Transverse colon (tissue), 4 donors: ENCODE results near the gene GLI1. TPM values are rescaled to one million over a fixed set of nuclear protein-coding genes. Genes with fewer than 3 reads are reported as not detected.
"Not testable (repeated sequence)": the region's sequence is repeated elsewhere in the genome, so short reads cannot be mapped to it uniquely, and the experiment has no call there.

Source experiments
- DNase-seq: peaks from one replicate; pipeline ENCODE4 v3.0.0-alpha.2; 2019
- H3K27ac ChIP-seq, 4 donors: fragments of 200-600 bp; sonication (generic); 2 replicates each; pipeline ENCODE4 v1.5.1; 2016 to 2018; ENCODE audit warnings: inconsistent platforms in 4 of 4
- H3K27me3 ChIP-seq: fragments of 200-600 bp; sonication (generic); 2 replicates; pipeline ENCODE4 v1.5.1; 2017; ENCODE audit warnings: inconsistent platforms
- H3K36me3 ChIP-seq, 4 donors: fragments of 200-600 bp; sonication (generic); 2 replicates each; pipeline ENCODE4 v1.5.1; 2017 to 2019; ENCODE audit warnings: inconsistent platforms in 4 of 4
- H3K4me1 ChIP-seq, 4 donors: fragments of 200-600 bp; sonication (generic); 2 replicates each; pipeline ENCODE4 v1.5.1; 2017 to 2020; ENCODE audit warnings: inconsistent platforms in 4 of 4
- H3K4me3 ChIP-seq, 4 donors: fragments of 200-600 bp; sonication (generic); 1 replicate in 1 of 4; 2 replicates in 3 of 4; pipeline versions ENCODE4 v1.5.1 to v1.6.1; 2017 to 2019; ENCODE audit warnings: inconsistent platforms in 4 of 4
- H3K9me3 ChIP-seq, 2 donors: fragments of 200-600 bp; sonication (generic); 2 replicates each; pipeline ENCODE4 v1.5.1; 2017 to 2019; ENCODE audit warnings: inconsistent platforms in 2 of 2
- CTCF ChIP-seq, 5 experiments: fragments of 200-600 bp in 3 of 5; fragments of 450-650 bp in 2 of 5; sonication (generic) in 3 of 5; IDR thresholded peaks; 1 replicate in 2 of 5; 2 replicates in 3 of 5; pipeline ENCODE4 v1.5.1; 2016 to 2017; ENCODE audit warnings: antibody characterized with exemption in 5 of 5, inconsistent platforms in 3 of 5, mild to moderate bottlenecking in 2 of 5, moderate library complexity in 1 of 5
- EP300 ChIP-seq: sonication (generic); formaldehyde crosslinking; IDR thresholded peaks from one replicate; pipeline ENCODE4 v1.6.1; 2017; ENCODE audit warnings: antibody characterized with exemption, low read depth
- POLR2A ChIP-seq: fragments of 450-650 bp; IDR thresholded peaks from one replicate; pipeline ENCODE4 v1.6.1; 2016; ENCODE audit warnings: antibody characterized with exemption, mild to moderate bottlenecking, moderate library complexity
- POLR2AphosphoS5 ChIP-seq, 3 donors: sonication (generic); formaldehyde crosslinking; IDR thresholded peaks; one replicate each; pipeline ENCODE4 v1.6.1; 2016; ENCODE audit warnings: antibody characterized with exemption in 3 of 3
- WGBS, 2 donors: methylation state at CpG; one replicate each; pipeline ENCODE4 v1.1.5; 2018; ENCODE audit warnings: low coverage in 1 of 2; 5-methylcytosine and 5-hydroxymethylcytosine counted together
- in situ Hi-C, 4 donors: fragments of 200-750 bp; cut with MboI; loops; one replicate each; pipeline versions ENCODE4 v1.15.0 to v1.15.1; 2017; ENCODE audit warnings: low sequenced_read_pairs in 3 of 4, low pct_ligation_motif_present in 1 of 4, low pct_unique_long_range_greater_than_20kb in 1 of 4
- intact Hi-C: fragments of 100-400 bp; cut with DNase I; formaldehyde crosslinking; loops from one replicate; pipeline ENCODE4 v1.15.1; 2023; ENCODE audit warnings: low total_unique reads
- total RNA-seq, 4 donors: library from RNA; depleted of rRNA; stranded (reverse); fragments of >200 nt; gene quantifications; one replicate each; pipeline ENCODE4 v1.1.0, GENCODE V29; 2016

The GLI1 gene
- total RNA-seq, 4 donors from 2014 or later, result 0.41 to 1.2 (median 0.79) TPM; not detected in 1

GRCh38 chr12:57441846-57442427 lies 17.6 kb upstream of the GLI1 start:
- no peaks in the 10 kb centered on the region for H3K9me3 ChIP-seq
- H3K36me3 ChIP-seq, result no peaks in the 10 kb centered on the region
- in situ Hi-C loops, result loop anchor here in 3 of 4 donors (10.0 to 25.0 kb wide), 2 partner anchors 130 to 147 kb away; no protein-coding TSS in a partner anchor
- H3K4me3 ChIP-seq, result no peak overlapping the region
- H3K4me1 ChIP-seq, result no peaks in the 10 kb centered on the region
- H3K27ac ChIP-seq, result no peak overlapping the region
- intact Hi-C loops, result no loop called here
- TF ChIP-seq POLR2A, result no peak
- H3K27me3 ChIP-seq, result no peaks in the 10 kb centered on the region
- 85% methylated on average over 1 of the region's 1 CpG; no CpG with 5 or more reads in 1 of the 2 donors for WGBS, 2 donors
- DNase-seq, result no peak

GRCh38 chr12:57444337-57444736 lies 15.2 kb upstream of the GLI1 start:
- DNase-seq, H3K36me3 ChIP-seq, intact Hi-C loops, H3K9me3 ChIP-seq, H3K27ac ChIP-seq, H3K4me3 ChIP-seq, H3K27me3 ChIP-seq, H3K4me1 ChIP-seq: not testable (repeated sequence)
- in situ Hi-C loops, result loop anchor here in 3 of 4 donors (10.0 to 25.0 kb wide), 2 partner anchors 132 to 150 kb away; no protein-coding TSS in a partner anchor
- WGBS, 2 donors, result 66 to 82% methylated on average over 3 to 6 of the region's 6 CpGs

- no peaks in the 10 kb centered on the region for H3K4me1 ChIP-seq
- H3K27me3 ChIP-seq, result no peaks in the 10 kb centered on the region
- in situ Hi-C loops (loop anchor here in 3 of 4 donors (10.0 to 25.0 kb wide), 2 partner anchors 132 to 150 kb away; no protein-coding TSS in a partner anchor), intact Hi-C loops (no loop called here)
- H3K36me3 ChIP-seq, result no peaks in the 10 kb centered on the region
- WGBS, 2 donors, result 85 to 87% methylated on average over 4 to 5 of the region's 5 CpGs
- no peak for DNase-seq
- no peak for TF ChIP-seq EP300
- no peak for TF ChIP-seq POLR2AphosphoS5 (IDR thresholded peaks at IDR 0.05)
- no peak for TF ChIP-seq CTCF (IDR thresholded peaks at IDR 0.05)
- no peak for TF ChIP-seq POLR2A
- no peaks in the 10 kb centered on the region for H3K9me3 ChIP-seq
- no peak overlapping the region for H3K4me3 ChIP-seq
- no peak overlapping the region for H3K27ac ChIP-seq
Observed at GRCh38 chr12:57444744-57445143, 14.8 kb upstream of the GLI1 start.

- H3K27ac ChIP-seq, result no peak overlapping the region
- H3K4me3 ChIP-seq, result no peak overlapping the region
- in situ Hi-C loops, result loop anchor here in 3 of 4 donors (10.0 to 25.0 kb wide), 2 partner anchors 134 to 152 kb away; no protein-coding TSS in a partner anchor
- H3K36me3 ChIP-seq, result no peaks in the 10 kb centered on the region
- H3K27me3 ChIP-seq, result no peaks in the 10 kb centered on the region
- H3K4me1 ChIP-seq, result no peaks in the 10 kb centered on the region
- H3K9me3 ChIP-seq, result no peaks in the 10 kb centered on the region
- DNase-seq, result no peak
- TF ChIP-seq EP300, result no peak
- no peak for TF ChIP-seq POLR2AphosphoS5 (IDR thresholded peaks at IDR 0.05)
- no peak for TF ChIP-seq CTCF (IDR thresholded peaks at IDR 0.05)
- TF ChIP-seq POLR2A, result no peak
- 82 to 92% methylated on average over 3 to 6 of the region's 6 CpGs for WGBS, 2 donors
- intact Hi-C loops, result no loop called here
Observed at GRCh38 chr12:57446292-57446960, 13.2 kb upstream of the GLI1 start.

GRCh38 chr12:57448669-57449068 lies 10.9 kb upstream of the GLI1 start:
- in situ Hi-C loops (loop anchor here in 3 of 4 donors (10.0 to 25.0 kb wide), 2 partner anchors 136 to 154 kb away; no protein-coding TSS in a partner anchor), intact Hi-C loops (no loop called here)
- Histone ChIP-seq H3K27me3 (no peaks in the 10 kb centered on the region), H3K4me3 (no peak overlapping the region), H3K4me1 (peaks cover 9 to 12% (median 9%) of the 10 kb centered on the region in 4 donors), H3K9me3 (no peaks in the 10 kb centered on the region), H3K27ac (no peak overlapping the region), H3K36me3 (no peaks in the 10 kb centered on the region)
- no peak for TF ChIP-seq EP300
- TF ChIP-seq POLR2A, result no peak
- TF ChIP-seq POLR2AphosphoS5 (IDR thresholded peaks at IDR 0.05), result no peak
- no peak for TF ChIP-seq CTCF (IDR thresholded peaks at IDR 0.05)
- DNase-seq, result no peak
- 83 to 95% methylated on average over 2 of the region's 2 CpGs for WGBS, 2 donors
